ENCODE results near the gene AUTS2. TPM values are rescaled to one million over a fixed set of nuclear protein-coding genes. Genes with fewer than 3 reads are reported as not detected.

Gene AUTS2
- total RNA-seq, 1 experiment from 2014 or later, result 50.0 TPM

- TF ChIP-seq AFF4 (CRISPR knock-in tag; IDR thresholded peaks at IDR 0.05; ENCODE audit: borderline replicate concordance), result no peak
- no peak for TF ChIP-seq FOXP4 (CRISPR knock-in tag; IDR thresholded peaks at IDR 0.05)
- no peak for TF ChIP-seq ZNF671 (CRISPR knock-in tag; IDR thresholded peaks at IDR 0.05)
Observed at GRCh38 chr7:70787771-70788170, 1189.5 kb downstream of the AUTS2 start (continued).

- Mint-ChIP-seq H3K4me3 (no peak overlapping the region), H3K27me3 (ENCODE audit: low read depth) (no peaks in the 10 kb centered on the region), H3K27ac (no peak overlapping the region), H3K36me3 (peaks cover 55% of the 10 kb centered on the region), H3K4me1 (0 out of 2 replicates have a peak, but pooled peaks cover 6% of the 10 kb centered on the region), H3K9me3 (no peaks in the 10 kb centered on the region)
- POLR2A ChIA-PET, result no interaction called here
- TF ChIP-seq USF1 (CRISPR knock-in tag; IDR thresholded peaks at IDR 0.05), result no peak
- TF ChIP-seq JUN (CRISPR knock-in tag; IDR thresholded peaks at IDR 0.05), result no peak
- ATAC-seq (no peak), DNase-seq (ENCODE audit: low spot score) (no peak)
- CTCF ChIA-PET, result interaction anchor here (0.6 to 2.5 kb wide), 3 partner anchors 15 to 72 kb away, joined by 3 to 10 read pairs (median 6); no protein-coding TSS in a partner anchor
Observed at GRCh38 chr7:70788276-70788675, 1190.0 kb downstream of the AUTS2 start.

- CTCF ChIA-PET, result interaction anchor here (0.9 kb wide), 1 partner anchor 73 kb away, joined by 3 read pairs; no protein-coding TSS in a partner anchor
- peaks cover 51% of the 10 kb centered on the region for H3K36me3 Mint-ChIP-seq
- no peaks in the 10 kb centered on the region for H3K27me3 Mint-ChIP-seq (ENCODE audit: low read depth)
- POLR2A ChIA-PET, result no interaction called here
- DNase-seq (ENCODE audit: low spot score) (no peak), ATAC-seq (no peak)
- H3K9me3 Mint-ChIP-seq, result no peaks in the 10 kb centered on the region
- H3K4me3 Mint-ChIP-seq, result no peak overlapping the region
- 0 out of 2 replicates have a peak, but pooled peaks cover 6% of the 10 kb centered on the region for H3K4me1 Mint-ChIP-seq
- H3K27ac Mint-ChIP-seq, result no peak overlapping the region
- TF ChIP-seq FOXK1 (CRISPR knock-in tag; IDR thresholded peaks at IDR 0.05), result no peak
- TF ChIP-seq E2F1 (CRISPR knock-in tag; IDR thresholded peaks at IDR 0.05), result no peak
- TF ChIP-seq ZNF532 (CRISPR knock-in tag; IDR thresholded peaks at IDR 0.05; ENCODE audit: borderline replicate concordance), result no peak
- no peak for TF ChIP-seq KAT7 (CRISPR knock-in tag; IDR thresholded peaks at IDR 0.05; ENCODE audit: borderline replicate concordance)
- no peak for TF ChIP-seq GABPB1 (CRISPR knock-in tag; IDR thresholded peaks at IDR 0.05)
- TF ChIP-seq TEAD4 (CRISPR knock-in tag; IDR thresholded peaks at IDR 0.05), result no peak
- no peak for TF ChIP-seq MYBL2 (CRISPR knock-in tag; IDR thresholded peaks at IDR 0.05)
- TF ChIP-seq ZNF512 (CRISPR knock-in tag; IDR thresholded peaks at IDR 0.05; ENCODE audit: borderline replicate concordance), result no peak
- TF ChIP-seq FOXJ3 (CRISPR knock-in tag; IDR thresholded peaks at IDR 0.05; ENCODE audit: borderline replicate concordance), result no peak
- no peak for TF ChIP-seq IRF2 (CRISPR knock-in tag; IDR thresholded peaks at IDR 0.05; ENCODE audit: borderline replicate concordance, low read depth)
Observed at GRCh38 chr7:70789481-70790214, 1191.4 kb downstream of the AUTS2 start.
